Measurements from ENCODE around the gene TMED7.

The TMED7 gene

DNA sequence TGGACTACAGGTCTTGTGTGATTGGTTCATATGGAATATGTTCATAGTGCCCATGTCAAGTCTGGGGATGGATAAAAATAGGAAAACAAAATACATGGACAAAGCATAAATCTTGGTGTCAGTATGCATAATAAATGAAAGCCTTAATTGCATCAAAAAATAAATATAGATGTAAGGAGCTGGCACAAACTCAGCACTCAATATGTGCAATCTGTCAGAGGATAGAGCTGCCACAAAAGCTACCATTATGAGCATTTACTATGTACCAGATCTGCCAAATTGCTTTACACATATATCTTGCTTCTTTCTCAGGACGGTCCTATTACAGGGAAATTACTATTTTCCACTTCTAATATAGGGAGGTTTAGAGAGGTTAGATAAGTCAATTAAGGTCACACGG lies 18.2 kb upstream of the TMED7 start:
- H3K4me1 Mint-ChIP-seq: peaks cover under 1% of the 10 kb centered on the region in 2 donors
- no peaks in the 10 kb centered on the region for H3K36me3 Mint-ChIP-seq
- DNase-seq (no peak), ATAC-seq (replicated peaks) (no peak)
- H3K27me3 Mint-ChIP-seq: peaks cover 26 to 45% of the 10 kb centered on the region in 2 donors
- H3K9me3 Mint-ChIP-seq: no peaks in the 10 kb centered on the region
- no peak overlapping the region for H3K4me3 Mint-ChIP-seq
- H3K27ac Mint-ChIP-seq: no peak overlapping the region

GRCh38 chr5:115641948-115642347 lies 16.1 kb upstream of the TMED7 start:
- DNase-seq (no peak), ATAC-seq (replicated peaks) (no peak)
- no peaks in the 10 kb centered on the region for H3K36me3 Mint-ChIP-seq
- peaks cover 26 to 45% of the 10 kb centered on the region in 2 donors for H3K27me3 Mint-ChIP-seq
- no peak overlapping the region for H3K4me3 Mint-ChIP-seq
- peaks cover 12 to 18% of the 10 kb centered on the region in 2 donors for H3K4me1 Mint-ChIP-seq
- no peaks in the 10 kb centered on the region for H3K9me3 Mint-ChIP-seq
- H3K27ac Mint-ChIP-seq: no peak overlapping the region

DNA sequence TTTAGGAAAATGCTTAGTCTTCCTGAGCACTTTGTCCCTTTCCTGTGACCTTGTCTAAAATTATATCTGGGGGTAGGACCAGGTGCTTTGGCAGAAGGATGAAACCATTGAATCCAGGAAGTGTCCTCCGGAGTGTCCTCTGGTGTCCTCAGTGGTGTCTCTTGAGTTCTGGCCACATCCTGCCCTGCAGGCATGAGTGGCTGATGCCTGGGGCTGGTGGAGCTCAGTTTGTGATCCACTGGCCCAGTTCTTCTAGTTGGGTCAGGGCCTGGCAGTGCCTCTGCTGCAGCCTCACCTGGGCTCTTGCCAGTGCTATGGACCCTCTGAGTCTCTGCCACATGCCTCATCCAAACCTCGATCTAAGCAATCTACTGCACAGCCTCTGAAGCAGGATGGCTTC lies 14.4 kb upstream of the TMED7 start:
- Mint-ChIP-seq H3K36me3 (no peaks in the 10 kb centered on the region), H3K9me3 (no peaks in the 10 kb centered on the region), H3K27me3 (peaks cover 15 to 31% of the 10 kb centered on the region in 2 donors), H3K4me1 (peaks cover 22 to 35% of the 10 kb centered on the region in 2 donors), H3K4me3 (no peak overlapping the region), H3K27ac (no peak overlapping the region)
- ATAC-seq (replicated peaks): no peak
- DNase-seq: no peak

- Mint-ChIP-seq H3K9me3 (no peaks in the 10 kb centered on the region), H3K36me3 (no peaks in the 10 kb centered on the region), H3K27me3 (peaks cover 6 to 22% of the 10 kb centered on the region in 2 donors), H3K27ac (no peak overlapping the region), H3K4me1 (peaks cover 22 to 40% of the 10 kb centered on the region in 2 donors), H3K4me3 (no peak overlapping the region)
- ATAC-seq (replicated peaks) (peak in 1 of 2 donors; percentile 10), DNase-seq (no peak)
Measured at GRCh38 chr5:115639377-115639776, 13.5 kb upstream of the TMED7 start.

GRCh38 chr5:115637507-115637906 lies 11.7 kb upstream of the TMED7 start:
- H3K4me3 Mint-ChIP-seq: no peak overlapping the region

DNA sequence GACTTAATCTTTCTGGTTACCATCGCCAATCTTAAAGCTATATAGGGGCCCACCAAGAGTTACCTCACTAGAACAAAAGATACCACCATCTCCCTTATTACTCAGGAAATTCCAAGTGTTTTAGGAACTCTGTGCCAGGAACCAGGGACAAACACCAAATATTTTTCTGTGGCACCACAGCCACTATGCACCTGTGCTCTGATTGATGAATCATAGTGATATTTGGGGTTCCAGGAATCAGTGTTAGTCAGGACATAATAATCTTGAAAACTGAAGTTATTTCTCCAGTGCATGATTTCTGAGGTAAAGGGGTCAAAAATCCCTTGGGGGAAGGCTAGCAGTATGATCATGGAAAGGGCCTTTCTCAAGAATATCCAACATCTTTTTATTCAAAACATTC lies 10.2 kb upstream of the TMED7 start:
- no peak overlapping the region for H3K27ac Mint-ChIP-seq
- H3K4me1 Mint-ChIP-seq: peaks cover 25 to 43% of the 10 kb centered on the region in 2 donors
- H3K9me3 Mint-ChIP-seq: no peaks in the 10 kb centered on the region
- H3K36me3 Mint-ChIP-seq: no peaks in the 10 kb centered on the region
- ATAC-seq (replicated peaks): no peak
- peaks cover 11 to 20% of the 10 kb centered on the region in 2 donors for H3K27me3 Mint-ChIP-seq
- no peak for DNase-seq
- no peak overlapping the region for H3K4me3 Mint-ChIP-seq

More at GRCh38 chr5:115637507-115637906, 11.7 kb upstream of the TMED7 start:
- no peak for ATAC-seq (replicated peaks)
- peaks cover 7 to 19% of the 10 kb centered on the region in 2 donors for H3K27me3 Mint-ChIP-seq
- DNase-seq: no peak
- no peaks in the 10 kb centered on the region for H3K9me3 Mint-ChIP-seq
- H3K36me3 Mint-ChIP-seq: no peaks in the 10 kb centered on the region
- H3K4me1 Mint-ChIP-seq: peaks cover 25 to 43% of the 10 kb centered on the region in 2 donors
- no peak overlapping the region for H3K27ac Mint-ChIP-seq

GRCh38 chr5:115634343-115635132 lies 8.7 kb upstream of the TMED7 start:
- ATAC-seq (replicated peaks): peak; percentile 78 to 85
- Mint-ChIP-seq H3K36me3 (no peaks in the 10 kb centered on the region), H3K9me3 (no peaks in the 10 kb centered on the region), H3K27me3 (peaks cover 7 to 15% of the 10 kb centered on the region in 2 donors), H3K27ac (peak overlapping the region; percentile 14), H3K4me1 (peaks cover 25 to 43% of the 10 kb centered on the region in 2 donors), H3K4me3 (peak overlapping the region; percentile 23 to 52)
- peak; percentile 82 for DNase-seq

DNA sequence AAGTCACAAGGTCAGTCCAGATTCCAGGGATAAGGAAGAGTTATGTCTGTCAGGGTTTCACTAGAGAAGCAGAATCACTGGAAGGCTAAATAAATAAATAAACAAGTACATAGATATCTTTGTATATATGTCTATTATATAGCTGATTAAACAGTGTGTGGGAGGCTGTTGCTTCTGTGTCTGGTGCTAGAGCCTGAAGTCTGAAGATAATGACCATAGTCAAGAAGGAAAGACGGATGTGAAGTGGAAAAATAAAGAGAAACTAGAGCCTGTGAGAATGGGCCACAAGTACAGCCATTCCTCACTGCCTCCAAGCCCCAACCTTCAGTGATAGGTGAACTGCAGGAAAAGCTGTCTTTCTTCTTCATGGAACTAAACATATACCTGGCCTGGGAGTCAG lies 4.1 kb upstream of the TMED7 start:
- Mint-ChIP-seq H3K4me1 (peaks cover 6 to 10% of the 10 kb centered on the region in 2 donors), H3K27me3 (peaks cover 7 to 16% of the 10 kb centered on the region in 2 donors), H3K36me3 (no peaks in the 10 kb centered on the region), H3K9me3 (no peaks in the 10 kb centered on the region), H3K4me3 (no peak overlapping the region), H3K27ac (no peak overlapping the region)
- DNase-seq: no peak
- no peak for ATAC-seq (replicated peaks)

DNA sequence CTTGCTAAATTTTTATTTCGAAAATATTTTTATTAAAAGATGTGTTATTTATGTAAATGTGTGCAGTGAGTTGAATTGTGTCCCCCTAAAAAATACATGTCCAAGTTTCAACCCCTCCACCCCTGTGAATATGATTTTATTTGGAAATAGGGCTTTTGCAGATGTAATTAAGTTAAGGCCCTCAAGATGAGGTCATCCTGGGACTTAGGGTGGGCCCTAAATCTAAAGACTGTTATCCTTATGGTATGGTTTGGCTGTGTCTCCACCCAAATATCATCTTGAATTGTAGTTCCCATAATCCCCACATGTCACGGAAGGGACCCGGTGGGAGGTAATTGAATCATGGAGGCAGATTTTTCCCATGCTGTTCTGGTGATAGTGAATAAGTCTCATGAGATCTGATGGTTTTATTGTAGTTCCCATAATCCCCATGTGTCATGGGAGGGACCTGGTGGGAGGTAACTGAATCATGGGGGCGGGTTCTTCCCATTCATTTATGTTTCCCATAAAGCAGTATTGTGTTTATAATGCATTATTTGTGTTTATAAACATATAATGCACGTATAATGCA lies 1.5 kb upstream of the TMED7 start:
- ATAC-seq (replicated peaks) (no peak), DNase-seq (no peak)
- peaks cover 3 to 4% of the 10 kb centered on the region in 2 donors for H3K36me3 Mint-ChIP-seq
- H3K9me3 Mint-ChIP-seq: no peaks in the 10 kb centered on the region
- H3K27me3 Mint-ChIP-seq: peaks cover 2 to 8% of the 10 kb centered on the region in 2 donors
- H3K27ac Mint-ChIP-seq: no peak overlapping the region
- peaks cover 4 to 9% of the 10 kb centered on the region in 2 donors for H3K4me1 Mint-ChIP-seq
- H3K4me3 Mint-ChIP-seq: no peak overlapping the region

DNA sequence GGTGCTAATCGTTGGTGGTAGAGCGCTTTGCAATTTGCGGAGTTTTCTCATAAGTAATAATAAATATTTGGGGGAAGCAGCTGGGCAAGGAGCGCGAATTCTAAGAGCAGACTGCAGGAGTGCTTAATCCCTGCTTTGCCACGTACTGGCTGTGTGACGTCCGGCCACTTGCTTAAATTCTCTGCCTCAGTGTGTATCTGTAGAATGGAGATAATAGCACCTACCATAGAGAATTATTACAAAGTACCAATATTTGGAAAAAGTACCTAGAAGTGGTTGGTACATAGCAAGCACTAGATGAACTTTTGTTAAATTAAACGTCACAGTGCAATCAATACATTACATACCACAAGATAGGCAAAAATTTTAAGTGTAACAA lies 598 bp upstream of the TMED7 start:
- peak; percentile 18 to 19 for ATAC-seq (replicated peaks)
- no peak overlapping the region for H3K4me3 Mint-ChIP-seq
- peak overlapping the region; percentile 89 for H3K27ac Mint-ChIP-seq
- H3K4me1 Mint-ChIP-seq: peaks cover 6 to 15% of the 10 kb centered on the region in 2 donors
- peaks cover 7 to 9% of the 10 kb centered on the region in 2 donors for H3K36me3 Mint-ChIP-seq
- peaks cover 0 to 5% of the 10 kb centered on the region in 2 donors for H3K27me3 Mint-ChIP-seq
- H3K9me3 Mint-ChIP-seq: no peaks in the 10 kb centered on the region
- no peak for DNase-seq

DNA sequence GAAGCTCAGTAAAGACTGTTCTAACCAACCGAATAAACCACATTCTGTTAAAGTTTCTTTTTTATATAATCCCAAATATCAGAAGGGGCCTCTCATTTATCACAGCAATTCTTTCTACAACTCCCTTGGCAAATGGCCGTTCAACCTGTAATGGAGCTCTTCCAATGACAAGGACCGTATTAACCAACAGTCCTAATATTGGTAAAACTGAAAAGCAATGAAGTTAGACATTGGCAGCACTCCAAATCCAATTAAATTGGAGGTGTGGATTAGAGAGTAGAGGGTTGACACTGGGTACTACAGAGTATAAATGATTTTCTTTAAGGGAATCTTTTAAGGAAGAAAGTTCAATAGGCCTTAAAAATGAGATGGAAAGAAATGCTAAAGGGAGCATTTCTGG lies 842 bp downstream of the TMED7 start:
- ATAC-seq (replicated peaks): no peak
- Mint-ChIP-seq H3K4me1 (peaks cover 8 to 17% of the 10 kb centered on the region in 2 donors), H3K4me3 (no peak overlapping the region), H3K27me3 (peaks cover 0 to 5% of the 10 kb centered on the region in 2 donors), H3K9me3 (no peaks in the 10 kb centered on the region), H3K27ac (peak overlapping the region; percentile 57), H3K36me3 (peaks cover 9 to 14% of the 10 kb centered on the region in 2 donors)
- DNase-seq: no peak

DNA sequence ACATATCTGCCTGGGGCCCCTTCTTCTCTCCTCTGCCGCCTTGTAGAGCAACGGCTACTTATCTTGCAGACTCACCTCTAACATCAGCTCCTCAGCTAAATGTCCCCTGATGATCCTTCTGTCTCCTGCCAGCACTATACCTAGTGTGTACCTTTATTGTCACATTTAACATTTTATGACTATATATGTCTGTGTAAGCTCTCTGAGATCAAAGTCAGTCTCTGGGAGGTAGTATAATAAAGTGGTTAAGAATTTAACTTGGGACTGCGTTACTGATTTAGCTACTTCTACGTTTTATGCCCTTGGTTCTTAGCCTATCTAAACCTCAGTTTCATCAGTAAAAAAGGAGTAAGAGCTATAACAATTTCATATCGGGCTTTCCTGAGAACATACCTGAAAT lies 2.2 kb downstream of the TMED7 start:
- DNase-seq (no peak), ATAC-seq (replicated peaks) (no peak)
- peaks cover 8 to 17% of the 10 kb centered on the region in 2 donors for H3K4me1 Mint-ChIP-seq
- no peak overlapping the region for H3K27ac Mint-ChIP-seq
- peaks cover 10 to 18% of the 10 kb centered on the region in 2 donors for H3K36me3 Mint-ChIP-seq
- no peak overlapping the region for H3K4me3 Mint-ChIP-seq
- no peaks in the 10 kb centered on the region for H3K9me3 Mint-ChIP-seq
- no peaks in the 10 kb centered on the region for H3K27me3 Mint-ChIP-seq

DNA sequence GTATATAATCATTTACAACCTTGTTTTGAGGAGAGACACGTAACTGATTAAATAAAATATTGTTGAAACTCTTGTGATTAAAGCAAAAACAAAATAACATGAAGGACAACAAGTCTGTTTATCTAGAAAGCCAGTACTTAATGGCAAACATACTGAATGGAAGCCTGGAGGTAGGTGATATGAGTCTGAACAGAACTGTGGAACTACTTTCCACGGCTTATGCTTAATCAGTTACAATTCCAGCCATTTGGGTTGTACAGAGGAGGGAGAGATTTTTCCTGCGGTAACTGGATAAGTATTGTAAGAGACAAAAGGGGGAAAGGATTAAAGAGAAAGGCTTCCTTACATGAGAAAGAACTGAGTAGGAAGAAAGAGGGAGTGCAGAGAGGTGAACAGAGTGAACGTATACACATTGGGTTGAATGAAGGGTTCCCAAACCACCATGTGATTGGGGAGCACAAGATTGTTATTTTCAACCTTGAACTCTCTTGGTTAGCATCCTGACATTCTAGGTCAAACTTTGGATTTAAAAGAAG lies 4.4 kb downstream of the TMED7 start:
- DNase-seq (no peak), ATAC-seq (replicated peaks) (no peak)
- Mint-ChIP-seq H3K4me1 (peaks cover 11 to 20% of the 10 kb centered on the region in 2 donors), H3K4me3 (no peak overlapping the region), H3K36me3 (peaks cover 16 to 29% of the 10 kb centered on the region in 2 donors), H3K27ac (no peak overlapping the region), H3K27me3 (no peaks in the 10 kb centered on the region), H3K9me3 (no peaks in the 10 kb centered on the region)

DNA sequence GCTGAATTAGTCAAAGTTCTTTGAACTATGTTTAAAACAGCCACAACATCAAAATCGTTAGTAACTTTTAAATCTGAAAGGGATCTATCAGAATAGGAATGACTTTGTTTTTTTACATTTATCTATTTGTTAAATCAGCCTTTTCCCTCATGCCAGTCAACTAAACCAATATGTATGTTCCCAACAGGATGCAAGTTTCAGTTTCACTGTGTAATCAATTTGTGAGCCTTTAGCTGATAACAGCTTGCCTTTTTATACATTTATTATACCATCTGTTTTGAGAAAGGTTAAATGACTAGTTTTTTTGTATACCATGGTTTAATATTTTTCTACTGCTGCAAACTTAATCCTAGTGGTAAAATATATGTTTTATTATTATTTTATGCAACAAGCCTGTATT lies 8.9 kb downstream of the TMED7 start:
- Mint-ChIP-seq H3K4me1 (peaks cover 10 to 11% of the 10 kb centered on the region in 2 donors), H3K27ac (no peak overlapping the region), H3K36me3 (peaks cover 13 to 36% of the 10 kb centered on the region in 2 donors), H3K9me3 (no peaks in the 10 kb centered on the region), H3K27me3 (no peaks in the 10 kb centered on the region), H3K4me3 (no peak overlapping the region)
- DNase-seq: no peak
- ATAC-seq (replicated peaks): no peak

- H3K4me1 Mint-ChIP-seq: peaks cover 8 to 10% of the 10 kb centered on the region in 2 donors
- peak overlapping the region; percentile 62 for H3K27ac Mint-ChIP-seq
- H3K27me3 Mint-ChIP-seq: no peaks in the 10 kb centered on the region
- peaks cover 13 to 37% of the 10 kb centered on the region in 2 donors for H3K36me3 Mint-ChIP-seq
- DNase-seq: no peak
- no peak overlapping the region for H3K4me3 Mint-ChIP-seq
- ATAC-seq (replicated peaks): no peak
- no peaks in the 10 kb centered on the region for H3K9me3 Mint-ChIP-seq
Measured at GRCh38 chr5:115616472-115616871, 9.4 kb downstream of the TMED7 start.
